HG03460 (cell line): ENCODE results near the gene RGPD6.
"Not testable (repeated sequence)": the region's sequence is repeated elsewhere in the genome, so short reads cannot be mapped to it uniquely, and the experiment has no call there.

Source experiments
- ATAC-seq: cut with Tn5 transposase; IDR thresholded peaks from one replicate; pipeline ENCODE4 v1.9.1; 2021; ENCODE audit not compliant: unreplicated experiment

Gene RGPD6

DNA sequence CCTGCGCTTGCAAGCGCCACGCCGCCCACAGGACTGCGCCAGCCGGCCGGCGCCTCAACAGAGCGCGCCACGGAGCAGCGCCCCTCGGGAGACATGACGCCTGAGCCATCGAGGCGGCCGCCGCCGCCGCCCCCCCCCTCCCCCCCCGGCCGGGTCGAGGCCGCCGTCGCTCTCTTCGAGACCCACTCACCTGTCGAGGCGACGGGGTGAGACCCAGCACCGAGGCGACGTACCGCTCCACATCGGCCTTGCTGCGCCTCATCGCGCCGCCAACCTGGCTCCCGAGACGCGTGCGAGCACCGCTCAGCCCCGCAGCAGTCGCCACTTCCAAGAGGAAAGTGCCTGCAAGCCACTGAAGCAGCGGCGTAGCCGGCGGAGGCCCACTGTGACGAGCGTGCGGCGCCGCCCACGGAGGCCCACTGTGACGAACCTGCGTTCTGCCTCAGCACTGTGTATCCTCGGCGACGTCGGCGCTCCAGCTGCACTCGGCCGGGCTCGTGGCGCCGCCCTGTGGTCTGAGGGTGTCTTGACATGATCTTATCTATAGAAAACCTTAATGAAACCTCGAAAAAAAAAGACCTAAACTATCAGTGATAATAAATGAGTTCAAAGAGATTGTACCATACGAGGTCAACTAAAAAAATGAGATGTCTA is at the start of gene RGPD6:
Gene RGPD6, minus strand, starts transcription at position 460 of the 654 bp plus-strand sequence. Its CDS starts 198 bp downstream, at position 262.
- ATAC-seq: peak; percentile 96

- not testable (repeated sequence) for ATAC-seq
These were observed 42.4 kb upstream of the RGPD6 start for GRCh38 chr2:110619326-110619939.

DNA sequence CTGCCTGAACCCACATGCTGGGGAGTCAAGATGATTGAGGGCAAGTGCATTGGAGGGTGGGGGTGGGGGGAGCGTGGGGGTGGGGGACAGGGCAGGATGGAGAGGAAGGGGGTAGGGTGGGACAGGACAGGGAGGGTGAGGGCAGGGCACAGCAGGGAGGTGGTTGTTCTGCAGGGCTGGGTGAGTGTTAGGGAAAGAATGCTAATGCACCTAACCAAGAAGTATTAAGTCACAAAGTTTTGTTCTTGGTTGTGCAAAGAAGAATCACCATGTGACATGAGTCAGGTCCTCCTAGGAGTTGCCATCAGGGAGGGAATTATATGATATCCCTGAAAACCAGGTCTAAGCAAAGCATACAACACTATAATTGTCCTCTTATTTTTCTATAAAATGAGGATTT is 36.9 kb upstream of the RGPD6 start:
- ATAC-seq: not testable (repeated sequence)

DNA sequence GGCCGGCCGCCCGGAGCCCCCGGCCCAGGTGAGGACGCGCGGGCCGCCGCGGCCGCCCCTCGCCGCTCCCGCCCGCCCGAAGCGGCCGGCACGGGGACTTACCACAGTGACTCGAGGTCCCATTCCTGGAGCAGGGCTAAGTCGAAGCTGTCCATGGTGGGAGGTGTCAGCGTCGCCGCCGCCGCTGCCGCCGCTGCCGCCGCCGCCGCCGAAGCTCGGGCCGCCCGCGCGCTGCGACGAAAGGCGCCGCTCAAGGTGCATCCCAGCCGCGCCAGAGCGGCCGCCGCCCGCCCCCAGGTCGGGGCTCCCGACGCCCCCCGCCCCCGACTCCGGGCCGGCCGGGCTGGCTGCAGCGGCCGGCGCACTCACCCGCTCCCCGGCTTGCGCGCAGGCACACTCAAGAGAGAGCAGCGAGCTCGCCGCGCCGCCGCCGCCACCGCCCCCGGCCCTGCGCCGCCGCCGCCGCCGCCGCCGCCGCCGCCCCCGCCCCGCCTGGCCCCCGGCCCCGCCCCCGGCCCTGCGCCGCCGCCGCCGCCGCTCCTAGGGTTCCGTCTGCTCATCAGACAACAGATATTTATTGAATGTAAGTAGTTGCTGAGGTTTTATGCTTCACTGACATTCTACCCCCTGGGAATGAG is 33.7 kb upstream of the RGPD6 start:
- not testable (repeated sequence) for ATAC-seq

GRCh38 chr2:110609843-110610612 is 33.0 kb upstream of the RGPD6 start:
- not testable (repeated sequence) for ATAC-seq

DNA sequence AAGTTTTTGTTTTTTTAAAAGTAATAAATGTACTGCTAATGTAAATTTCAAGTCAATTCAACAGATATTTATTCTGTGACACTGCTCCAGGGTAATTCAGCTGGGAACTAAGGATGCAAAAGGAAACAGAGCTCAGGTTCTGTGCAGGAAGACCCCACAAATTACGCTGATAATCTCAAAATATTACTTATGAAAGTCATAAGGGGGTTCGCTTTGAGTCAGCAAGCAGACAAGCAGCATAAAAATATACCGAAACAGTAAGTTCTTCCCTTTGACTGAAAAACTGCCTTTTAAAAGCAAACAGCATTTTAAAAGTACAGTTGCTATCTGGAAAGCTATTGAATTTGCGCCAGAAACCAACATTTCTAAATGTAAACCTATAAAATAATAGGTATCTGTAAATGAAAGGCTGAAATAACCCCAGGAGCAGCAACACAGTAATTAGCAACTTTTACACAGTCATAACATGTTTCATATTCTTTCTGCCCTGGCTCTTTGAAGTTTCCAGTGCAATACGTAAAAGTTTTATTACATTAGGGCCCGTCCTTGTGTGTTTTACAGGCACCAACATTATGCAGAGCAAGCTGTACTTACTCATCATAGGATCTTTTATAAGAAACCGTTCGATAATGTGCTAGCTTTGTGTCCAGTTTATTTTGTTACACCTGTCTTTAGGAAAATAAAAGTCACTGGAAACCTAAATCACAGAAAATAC is 31.9 kb upstream of the RGPD6 start:
- not testable (repeated sequence) for ATAC-seq

DNA sequence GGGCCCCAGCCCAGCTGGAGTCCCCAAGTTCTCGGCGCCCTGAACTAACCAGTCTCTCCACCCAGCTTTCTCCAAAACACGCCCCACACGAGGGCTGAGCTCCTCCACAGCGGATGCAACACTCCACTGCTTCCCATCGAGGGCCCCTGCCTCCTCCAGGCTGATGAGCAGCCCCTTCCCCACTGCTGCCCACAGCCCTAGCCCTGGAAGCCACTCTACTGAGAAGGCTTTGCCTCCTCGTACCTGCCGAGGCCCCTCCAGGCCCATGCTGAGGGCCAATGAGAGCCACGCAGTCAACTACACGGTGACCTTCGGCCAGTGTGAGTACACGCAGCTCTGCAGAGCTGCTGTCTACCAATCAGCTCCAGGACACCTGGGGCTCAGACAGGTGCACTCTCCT is 28.0 kb upstream of the RGPD6 start:
- ATAC-seq: not testable (repeated sequence)

DNA sequence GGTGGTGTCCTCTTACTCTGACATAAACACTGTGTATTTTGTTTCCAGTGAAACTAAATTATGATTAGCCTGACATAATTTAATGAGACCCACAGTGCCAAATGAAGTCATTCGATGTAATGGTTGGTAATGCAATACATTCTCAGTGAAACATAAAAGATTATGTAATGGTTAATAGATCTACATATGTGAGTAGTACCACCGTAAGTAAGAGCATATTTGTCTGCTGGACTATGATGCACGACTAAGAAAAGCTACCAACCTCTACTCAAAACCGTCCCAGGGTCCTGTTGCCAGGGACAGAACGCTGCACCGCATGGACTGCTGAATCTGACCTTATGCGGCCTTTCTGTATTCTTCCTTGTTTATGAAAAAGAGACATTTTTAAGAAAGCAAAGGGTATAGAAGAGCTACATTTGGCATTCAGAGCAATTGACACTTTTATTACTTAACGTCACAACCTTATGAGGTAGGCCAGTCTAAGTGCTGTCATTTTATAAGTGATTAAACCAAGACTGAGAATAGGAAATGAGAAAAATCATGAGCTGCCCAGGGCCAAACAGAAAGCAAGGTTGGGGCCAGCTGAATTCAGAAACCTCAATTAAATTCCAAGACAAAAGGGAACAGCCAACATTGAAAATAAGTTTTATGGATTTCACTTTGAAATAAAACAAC is 27.0 kb upstream of the RGPD6 start:
- not testable (repeated sequence) for ATAC-seq

DNA sequence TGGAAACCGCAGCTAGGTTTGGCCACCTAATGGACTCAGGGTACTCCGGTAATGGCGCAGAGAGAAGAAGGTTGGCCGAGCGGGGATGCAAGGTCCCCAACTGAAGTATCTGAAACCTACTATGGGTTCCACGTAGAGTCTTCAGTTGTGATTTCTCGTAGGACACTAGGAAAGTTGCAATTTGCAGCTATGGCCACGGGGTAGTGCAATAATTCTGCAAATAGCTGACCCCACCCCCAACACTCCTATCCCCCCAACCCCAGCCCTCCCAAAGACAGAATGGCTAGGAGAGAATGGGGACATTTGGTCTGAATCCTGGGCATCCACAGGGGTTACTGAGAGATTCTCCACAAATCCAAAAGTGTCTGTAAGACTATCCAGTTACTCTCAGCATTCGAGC is 25.1 kb upstream of the RGPD6 start:
- ATAC-seq: not testable (repeated sequence)

GRCh38 chr2:110591973-110592372 is 15.0 kb upstream of the RGPD6 start:
- ATAC-seq: not testable (repeated sequence)

DNA sequence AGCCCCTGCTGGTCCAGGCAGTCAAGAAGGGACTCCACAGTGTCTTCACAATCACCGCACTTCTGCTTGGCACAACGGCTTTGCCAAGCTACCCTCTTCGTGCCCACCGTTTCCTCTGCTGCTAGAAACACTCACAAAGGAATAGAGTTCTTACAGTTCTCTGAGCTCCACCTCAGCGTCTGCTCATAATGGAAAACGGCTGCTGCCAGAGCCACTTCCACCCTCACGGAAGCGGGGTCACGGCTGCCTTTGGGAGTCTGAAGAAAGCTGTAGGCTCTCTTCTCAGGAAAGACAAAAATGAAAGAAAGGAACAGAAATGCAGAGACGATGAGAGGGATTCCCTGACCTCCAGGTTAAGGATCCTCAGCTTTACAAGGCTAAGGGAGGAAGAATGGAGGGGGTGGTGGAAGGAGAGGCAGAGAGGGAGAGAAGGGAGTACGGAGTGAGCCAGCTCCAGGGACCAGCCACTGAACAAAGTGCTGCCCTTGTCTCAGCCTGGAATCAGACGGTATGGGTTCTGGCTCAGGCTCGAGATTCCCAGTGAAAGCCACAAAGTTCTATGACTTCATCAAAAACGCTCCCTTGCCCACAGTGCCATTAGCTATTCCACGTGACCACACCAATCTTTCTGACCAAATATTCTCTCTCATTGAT is 12.8 kb upstream of the RGPD6 start:
- ATAC-seq: not testable (repeated sequence)

DNA sequence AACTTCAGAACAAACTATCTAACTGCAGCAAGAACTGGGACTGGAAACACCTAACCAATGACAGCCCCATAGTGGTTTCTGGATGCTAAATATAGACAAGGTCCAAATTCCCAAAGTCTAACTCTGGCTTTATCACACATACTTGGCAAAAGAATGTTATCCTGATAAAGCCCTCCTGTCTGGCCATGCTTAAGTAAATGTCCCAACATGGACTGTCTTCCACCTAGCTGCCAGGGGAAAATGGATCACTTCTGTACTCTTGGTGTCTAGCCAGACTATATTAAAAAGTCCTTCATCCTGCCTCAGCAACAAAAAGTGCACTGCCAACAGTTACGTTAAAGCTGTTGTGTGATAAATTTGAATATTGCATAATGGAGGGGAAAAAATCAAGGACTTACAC is 11.5 kb upstream of the RGPD6 start:
- not testable (repeated sequence) for ATAC-seq

DNA sequence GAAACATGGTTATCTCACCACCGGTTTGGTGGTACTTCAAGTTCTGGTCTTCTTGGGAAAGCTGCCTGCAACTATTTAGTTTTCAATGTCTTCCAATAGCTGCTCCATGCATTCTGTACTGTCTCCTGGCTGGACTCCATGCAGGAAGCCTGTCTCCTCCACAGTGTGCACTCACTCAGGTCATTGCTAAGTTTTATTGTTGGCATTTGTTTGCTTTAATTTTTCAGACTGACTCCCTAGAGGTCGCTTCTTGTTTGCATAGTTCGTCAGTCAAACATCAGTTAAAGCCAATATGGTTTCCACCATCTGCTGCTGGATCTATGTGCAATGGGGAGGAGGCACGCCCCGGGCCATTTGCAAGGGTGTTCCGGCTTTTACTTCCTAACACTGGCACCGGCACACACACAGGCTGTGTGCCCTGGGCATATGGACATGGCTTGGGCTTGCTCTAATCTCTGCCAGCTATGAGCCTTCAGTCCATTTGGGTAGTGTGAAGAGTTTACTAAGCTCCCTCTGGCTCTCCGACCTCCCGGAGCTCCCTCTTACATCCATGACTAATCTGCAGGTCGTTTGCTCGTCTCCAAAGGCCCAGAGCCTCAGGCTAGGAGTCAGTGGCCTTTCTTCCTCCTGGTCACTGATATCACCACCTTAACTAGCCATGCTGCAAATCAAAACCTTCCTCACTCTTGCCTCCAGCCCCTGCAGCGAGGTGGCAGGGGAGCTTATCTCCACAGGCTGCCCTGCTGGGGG is 2.4 kb upstream of the RGPD6 start:
- ATAC-seq: not testable (repeated sequence)

DNA sequence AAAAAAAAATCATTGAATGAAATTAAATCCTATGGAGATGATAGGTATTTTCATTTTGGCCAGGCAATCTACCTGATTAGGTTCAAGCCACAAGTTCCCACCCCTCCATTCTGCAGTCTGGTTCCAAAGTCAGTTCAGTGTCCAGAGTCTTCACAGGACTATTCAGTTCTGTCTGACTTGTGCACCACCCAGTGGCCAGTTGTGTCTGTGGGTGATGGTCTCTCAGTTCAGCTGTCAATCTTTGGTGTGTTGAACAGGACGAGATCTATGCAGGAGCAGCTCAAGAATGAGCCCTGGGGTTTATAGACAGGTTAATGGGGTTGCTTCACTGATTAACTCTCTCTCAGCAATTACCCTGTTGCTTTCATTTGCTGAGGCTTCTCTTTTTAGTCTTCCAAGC is 1.4 kb upstream of the RGPD6 start:
- peak; percentile 69 for ATAC-seq

- peak; percentile 88 for ATAC-seq
These were observed 77.2 kb downstream of the RGPD6 start for GRCh38 chr2:110499755-110500377.

DNA sequence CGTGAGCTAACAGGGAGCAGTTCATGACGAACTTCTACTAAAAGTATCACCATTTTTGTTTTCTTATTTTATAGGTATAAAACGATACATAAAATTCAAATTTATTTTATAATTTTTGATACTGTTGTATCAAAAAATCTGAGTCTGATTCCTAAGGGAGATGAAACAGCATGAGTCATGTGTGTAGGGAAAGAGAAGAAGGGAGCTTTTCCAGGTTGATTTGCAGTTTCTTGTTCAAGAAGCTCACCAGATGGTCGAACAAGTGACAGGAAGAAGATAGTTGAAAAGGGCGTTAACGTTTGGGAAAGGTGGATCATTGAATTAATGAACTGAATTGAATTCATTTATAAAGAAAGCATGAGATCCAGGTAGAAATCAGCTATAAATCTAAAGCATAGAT is 81.0 kb downstream of the RGPD6 start:
- not testable (repeated sequence) for ATAC-seq

DNA sequence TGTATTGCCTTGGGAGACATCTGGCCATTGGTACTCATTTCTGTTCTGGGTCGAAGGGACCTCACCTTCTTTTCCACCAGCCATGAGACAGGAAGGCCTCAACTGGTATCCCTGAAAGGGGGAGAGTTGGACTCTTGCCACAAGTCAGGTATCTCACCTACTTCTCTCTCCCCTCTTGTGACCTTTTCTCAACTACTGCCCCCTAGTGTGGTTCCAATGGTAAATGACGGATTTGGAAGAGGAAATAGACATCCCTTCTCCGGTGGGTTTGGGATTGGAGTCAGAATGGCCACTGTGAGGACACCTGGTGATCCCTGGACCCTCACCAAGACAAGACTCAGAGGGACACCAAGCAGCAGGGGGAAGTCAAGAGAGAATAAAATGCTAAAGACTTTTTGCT is 82.5 kb downstream of the RGPD6 start:
- ATAC-seq: not testable (repeated sequence)

GRCh38 chr2:110488991-110489390 is 88.0 kb downstream of the RGPD6 start:
- not testable (repeated sequence) for ATAC-seq
